ENCODE measurements around the gene HACE1. TPM values are rescaled to one million over a fixed set of nuclear protein-coding genes. Genes with fewer than 3 reads are reported as not detected.
"Not testable (repeated sequence)": the region's sequence is repeated elsewhere in the genome, so short reads cannot be mapped to it uniquely, and the experiment has no call there.

The HACE1 gene
- total RNA-seq, 1 donor from 2014 or later, result 16.2 TPM

DNA sequence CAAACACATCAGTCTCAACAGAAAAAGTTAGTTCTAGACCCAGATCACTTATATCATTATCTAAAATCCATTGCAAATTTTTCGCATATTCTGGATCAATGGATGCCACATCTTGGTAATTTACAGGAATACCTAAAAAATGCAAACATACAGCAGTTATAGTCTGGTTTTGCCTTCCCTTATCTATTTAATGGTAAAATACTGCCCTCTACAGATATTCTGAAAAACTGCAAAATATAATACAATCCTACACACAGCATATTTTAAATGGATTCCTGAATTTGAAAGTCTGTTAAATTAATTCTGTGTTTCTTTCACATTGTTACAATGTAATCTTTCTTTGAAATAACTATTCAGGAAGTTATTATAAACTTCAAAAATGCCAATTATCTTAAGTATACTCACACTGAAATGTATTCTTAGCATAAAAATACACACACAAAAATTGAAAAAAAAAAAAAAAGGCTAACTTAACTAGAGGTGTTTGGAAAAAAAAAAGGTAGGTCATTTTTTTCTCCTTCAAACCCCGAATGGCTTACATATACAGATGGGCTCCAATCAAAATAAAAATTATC lies 88.4 kb downstream of the HACE1 start:
- DNase-seq (ENCODE audit: low read depth), result no peak
- TF ChIP-seq, protein P1, sequence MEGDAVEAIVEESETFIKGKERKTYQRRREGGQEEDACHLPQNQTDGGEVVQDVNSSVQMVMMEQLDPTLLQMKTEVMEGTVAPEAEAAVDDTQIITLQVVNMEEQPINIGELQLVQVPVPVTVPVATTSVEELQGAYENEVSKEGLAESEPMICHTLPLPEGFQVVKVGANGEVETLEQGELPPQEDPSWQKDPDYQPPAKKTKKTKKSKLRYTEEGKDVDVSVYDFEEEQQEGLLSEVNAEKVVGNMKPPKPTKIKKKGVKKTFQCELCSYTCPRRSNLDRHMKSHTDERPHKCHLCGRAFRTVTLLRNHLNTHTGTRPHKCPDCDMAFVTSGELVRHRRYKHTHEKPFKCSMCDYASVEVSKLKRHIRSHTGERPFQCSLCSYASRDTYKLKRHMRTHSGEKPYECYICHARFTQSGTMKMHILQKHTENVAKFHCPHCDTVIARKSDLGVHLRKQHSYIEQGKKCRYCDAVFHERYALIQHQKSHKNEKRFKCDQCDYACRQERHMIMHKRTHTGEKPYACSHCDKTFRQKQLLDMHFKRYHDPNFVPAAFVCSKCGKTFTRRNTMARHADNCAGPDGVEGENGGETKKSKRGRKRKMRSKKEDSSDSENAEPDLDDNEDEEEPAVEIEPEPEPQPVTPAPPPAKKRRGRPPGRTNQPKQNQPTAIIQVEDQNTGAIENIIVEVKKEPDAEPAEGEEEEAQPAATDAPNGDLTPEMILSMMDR (conservative IDR thresholded peaks at IDR 0.05; ENCODE audit: low read depth, low read length), result peak; percentile 49
- H3K4me3 ChIP-seq (ENCODE audit: low read depth, low read length), result no peak overlapping the region

DNA sequence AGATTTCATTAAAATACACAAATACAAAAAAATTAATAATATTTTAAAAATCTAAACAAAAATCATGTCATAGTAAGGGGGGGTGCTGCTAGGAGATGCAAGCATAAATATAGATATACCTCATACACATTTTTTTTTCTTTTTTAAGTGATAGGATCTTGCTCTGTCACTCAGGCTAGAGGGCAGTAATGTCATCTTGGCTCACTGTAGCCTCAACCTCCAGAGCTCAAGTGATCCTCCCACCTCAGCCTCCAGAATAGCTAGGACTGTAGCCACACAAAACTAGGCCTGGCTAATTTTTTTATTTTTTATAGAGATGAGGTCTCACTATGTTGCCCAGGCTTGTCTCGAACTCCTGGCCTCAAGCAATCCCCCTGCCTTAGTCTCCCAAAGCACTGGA lies 90.8 kb downstream of the HACE1 start:
- H3K4me3 ChIP-seq (ENCODE audit: low read depth, low read length), result no peak overlapping the region
- no peak for DNase-seq (ENCODE audit: low read depth)
- TF ChIP-seq, protein P1 (conservative IDR thresholded peaks at IDR 0.05; ENCODE audit: low read depth, low read length), result no peak

DNA sequence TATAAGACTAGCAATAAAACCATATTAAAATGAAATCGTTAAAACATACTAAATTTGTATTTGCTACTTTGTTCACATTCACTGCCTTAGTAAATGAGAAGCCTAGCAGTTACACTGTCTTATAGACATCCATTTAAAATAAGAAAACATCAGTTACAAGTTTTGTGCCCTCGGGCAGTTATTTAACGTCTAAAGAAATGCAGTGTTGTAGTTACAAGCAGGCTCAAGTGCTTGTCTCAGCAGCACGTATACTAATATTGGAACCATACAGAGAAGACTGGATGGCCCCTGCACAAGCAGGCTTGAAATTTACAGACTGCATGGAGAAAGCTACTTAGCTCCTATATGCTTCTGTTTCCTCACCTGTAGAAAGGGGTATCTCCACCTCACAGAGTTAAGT lies 93.1 kb downstream of the HACE1 start:
- no peak for DNase-seq (ENCODE audit: low read depth)
- H3K4me3 ChIP-seq (ENCODE audit: low read depth, low read length), result no peak overlapping the region
- TF ChIP-seq, protein P1 (conservative IDR thresholded peaks at IDR 0.05; ENCODE audit: low read depth, low read length), result no peak

DNA sequence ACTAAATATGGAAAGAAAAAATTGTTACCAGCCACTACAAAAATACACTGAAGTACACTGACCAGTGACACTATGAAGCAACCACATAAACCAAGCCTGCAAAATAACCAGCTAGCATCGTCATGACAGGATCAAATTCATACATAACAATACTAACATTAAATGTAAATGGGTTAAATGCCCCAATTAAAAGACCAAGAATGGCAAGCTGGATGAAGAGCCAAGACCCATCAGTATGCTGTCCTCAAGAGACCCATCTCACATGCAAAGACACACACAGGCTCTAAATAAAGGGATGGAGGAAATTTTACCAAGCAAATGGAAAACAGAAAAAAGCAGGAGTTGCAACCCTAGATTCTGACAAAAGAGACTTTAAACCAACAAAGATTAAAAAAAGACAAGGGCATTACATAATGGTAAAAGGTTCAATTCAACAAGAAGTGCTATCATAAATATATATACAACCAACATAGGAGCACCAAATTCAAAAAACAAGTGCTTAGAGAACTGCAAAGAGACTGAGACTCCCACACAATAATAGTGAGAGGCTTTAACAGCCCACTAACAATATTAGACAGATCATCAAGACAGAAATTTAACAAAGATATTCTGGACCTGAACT lies 104.8 kb downstream of the HACE1 start:
- TF ChIP-seq, protein P1 (conservative IDR thresholded peaks at IDR 0.05; ENCODE audit: low read depth, low read length), result no peak
- no peak overlapping the region for H3K4me3 ChIP-seq (ENCODE audit: low read depth, low read length)
- no peak for DNase-seq (ENCODE audit: low read depth)

DNA sequence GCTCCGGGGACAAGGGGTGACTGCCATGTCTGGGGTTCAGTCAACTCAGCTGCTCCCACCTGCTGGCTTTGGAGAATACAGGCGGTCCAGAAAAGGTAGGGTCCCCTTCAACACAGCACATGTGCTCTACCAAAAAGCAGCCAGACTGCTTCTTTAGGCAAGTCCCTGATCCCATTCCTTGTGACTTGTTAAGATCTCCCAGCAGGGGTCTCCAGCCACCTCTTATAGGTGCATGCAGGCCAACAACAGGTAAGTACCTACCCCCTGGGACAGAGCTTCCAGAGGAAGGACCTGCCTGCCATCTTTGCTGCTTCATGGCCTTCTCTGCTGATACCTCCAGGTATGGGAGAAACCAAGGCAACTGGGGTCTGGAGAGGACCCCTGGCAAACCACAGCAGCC lies 106.5 kb downstream of the HACE1 start:
- no peak for DNase-seq (ENCODE audit: low read depth)
- TF ChIP-seq, protein P1 (conservative IDR thresholded peaks at IDR 0.05; ENCODE audit: low read depth, low read length), result no peak
- no peak overlapping the region for H3K4me3 ChIP-seq (ENCODE audit: low read depth, low read length)

DNA sequence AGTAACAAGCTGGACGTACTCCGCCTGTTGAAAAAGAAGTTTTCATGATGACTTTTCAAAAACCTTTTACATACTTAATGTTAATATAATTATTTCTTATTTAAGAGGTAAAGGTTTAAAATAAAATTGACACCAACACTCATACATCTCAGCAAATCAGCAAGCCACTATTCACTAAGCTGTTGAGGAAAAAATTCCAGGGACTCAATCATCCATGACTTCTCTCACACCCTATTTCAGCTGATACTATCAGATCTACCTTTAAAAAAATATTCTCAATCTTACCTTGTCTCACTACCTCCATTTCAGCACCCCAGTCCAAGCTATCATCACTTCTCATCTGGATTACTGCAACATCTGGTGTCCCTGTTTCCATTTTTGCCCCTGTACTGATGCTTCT lies 109.3 kb downstream of the HACE1 start:
- no peak overlapping the region for H3K4me3 ChIP-seq (ENCODE audit: low read depth, low read length)
- TF ChIP-seq, protein P1 (conservative IDR thresholded peaks at IDR 0.05; ENCODE audit: low read depth, low read length), result no peak
- DNase-seq (ENCODE audit: low read depth), result no peak

DNA sequence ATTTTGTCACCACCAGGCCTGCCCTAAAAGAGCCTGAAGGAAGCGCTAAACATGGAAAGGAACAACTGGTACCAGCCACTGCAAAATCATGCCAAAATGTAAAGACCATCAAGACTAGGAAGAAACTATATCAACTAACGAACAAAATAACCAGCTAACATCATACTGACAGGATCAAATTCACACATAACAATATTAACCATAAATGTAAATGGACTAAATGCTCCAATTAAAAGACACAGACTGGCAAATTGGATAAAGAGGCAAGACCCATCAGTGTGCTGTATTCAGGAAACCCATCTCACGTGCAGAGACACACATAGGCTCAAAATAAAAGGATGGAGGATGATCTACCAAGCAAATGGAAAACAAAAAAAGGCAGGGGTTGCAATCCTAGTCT lies 120.6 kb downstream of the HACE1 start:
- not testable (repeated sequence) for DNase-seq (ENCODE audit: low read depth); H3K4me3 ChIP-seq (ENCODE audit: low read depth, low read length)

DNA sequence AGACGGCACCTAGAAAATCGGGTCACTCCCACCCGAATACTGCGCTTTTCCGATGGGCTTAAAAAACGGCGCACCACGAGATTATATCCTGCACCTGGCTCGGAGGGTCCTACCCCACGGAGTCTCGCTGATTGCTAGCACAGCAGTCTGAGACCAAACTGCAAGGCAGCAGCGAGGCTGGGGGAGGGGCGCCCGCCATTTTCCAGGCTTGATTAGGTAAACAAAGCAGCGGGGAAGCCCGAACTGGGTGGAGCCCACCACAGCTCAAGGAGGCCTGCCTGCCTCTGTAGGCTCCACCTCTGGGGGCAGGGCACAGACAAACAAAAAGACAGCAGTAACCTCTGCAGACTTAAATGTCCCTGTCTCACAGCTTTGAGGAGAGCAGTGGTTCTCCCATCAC lies 122.2 kb downstream of the HACE1 start:
- H3K4me3 ChIP-seq (ENCODE audit: low read depth, low read length); DNase-seq (ENCODE audit: low read depth): not testable (repeated sequence)

Data from epithelial cell of proximal tubule (primary cell).